HepG2 (cell line): Measurements from ENCODE around the gene RORB. TPM values are rescaled to one million over a fixed set of nuclear protein-coding genes. Genes with fewer than 3 reads are reported as not detected.

Experiments
- AKNA ChIP-seq: sonication (generic); formaldehyde crosslinking; IDR thresholded peaks from 2 replicates; pipeline ENCODE4 v1.4.0; 2020; ENCODE audit warnings: missing genetic modification reagents, borderline replicate concordance
- HOMEZ ChIP-seq: IDR thresholded peaks from 2 replicates; pipeline ENCODE4 v1.6.1; 2016; ENCODE audit warnings: low read depth
- SRSF9 ChIP-seq: fragments of 200-400 bp; formaldehyde crosslinking; IDR thresholded peaks from 2 replicates; pipeline ENCODE4 v1.6.1; 2018; ENCODE audit warnings: borderline replicate concordance, mild to moderate bottlenecking, low read depth, low read length; ENCODE audit not compliant: insufficient read depth, poor library complexity, severe bottlenecking
- THRA ChIP-seq: sonication (generic); formaldehyde crosslinking; IDR thresholded peaks from 2 replicates; pipeline ENCODE4 v1.4.0; 2020; ENCODE audit warnings: missing genetic modification reagents, borderline replicate concordance
- polyA plus RNA-seq, 8 experiments: library from polyadenylated mRNA; depleted of rRNA in 3 of 8; stranded (reverse) in 7 of 8; unstranded in 1 of 8; fragments of >200 nt; fragmentation: Illumina TruSeq in 4 of 8; extraction: Trizol in 4 of 8; gene quantifications; 2 replicates each; pipeline versions ENCODE4 v1.2.1 to v1.2.3, GENCODE V29; 2011 to 2016; ENCODE audit warnings: low read depth in 4 of 8, missing spikeins in 1 of 8, mixed read lengths in 1 of 8; ENCODE audit not compliant: insufficient read depth in 1 of 8
- total RNA-seq, 5 experiments: library from RNA; depleted of rRNA; stranded (reverse); fragments of >200 nt; fragmentation: Illumina TruSeq; extraction: Trizol; gene quantifications; 2 replicates each; pipeline ENCODE4 v1.2.3, GENCODE V29; 2016; ENCODE audit warnings: low read depth in 1 of 5

Gene RORB
- total and polyA plus RNA-seq, 2 of the 13 experiments (the other 11 are each of a cell fraction or from before 2014, with no cell fraction given) = not detected

GRCh38 chr9:74500584-74500924 lies 3.4 kb downstream of the RORB start (continued):
- TF ChIP-seq AKNA (CRISPR knock-in tag) = no peak
- no peak for TF ChIP-seq SRSF9
- no peak for TF ChIP-seq HOMEZ (CRISPR knock-in tag)
- TF ChIP-seq THRA (CRISPR knock-in tag) = no peak
